Islet precursor cell (in vitro differentiated cells): ENCODE results near the gene MYO9B.
A peak's percentile ranks its signal among the peaks of the same experiment; 100 is the strongest.

Experiments used
- DNase-seq: peaks from one replicate; pipeline ENCODE4 v3.0.0-alpha.2; 2018

MYO9B gene

GRCh38 chr19:17226002-17226933, 150.7 kb downstream of the MYO9B start, which contains the start of gene OCEL1:
OCEL1 (plus strand) TSS chr19:17226226; CDS start chr19:17226248, 22 bp downstream.
- peak; percentile 99 for DNase-seq

- DNase-seq, result no peak
Measured at GRCh38 chr19:17227798-17228367, 152.3 kb downstream of the MYO9B start.

- no peak for DNase-seq
Measured at GRCh38 chr19:17229890-17230289, 154.3 kb downstream of the MYO9B start.

GRCh38 chr19:17232258-17232657, 156.7 kb downstream of the MYO9B start:
- peak; percentile 38 for DNase-seq

GRCh38 chr19:17234911-17235299, 159.3 kb downstream of the MYO9B start:
- peak; percentile 72 for DNase-seq

- DNase-seq, result peak; percentile 82
Measured at GRCh38 chr19:17235300-17235970, 159.9 kb downstream of the MYO9B start.

GRCh38 chr19:17235971-17236777, 160.6 kb downstream of the MYO9B start:
- DNase-seq, result peak; percentile 78

GRCh38 chr19:17236811-17237543, 161.4 kb downstream of the MYO9B start:
- DNase-seq, result no peak

GRCh38 chr19:17237747-17238706, 162.4 kb downstream of the MYO9B start:
- no peak for DNase-seq

GRCh38 chr19:17240062-17240752, 164.6 kb downstream of the MYO9B start:
- no peak for DNase-seq

- DNase-seq, result no peak
Measured at GRCh38 chr19:17240826-17241399, 165.3 kb downstream of the MYO9B start.

GRCh38 chr19:17242431-17243208, 167.0 kb downstream of the MYO9B start:
- no peak for DNase-seq

GRCh38 chr19:17243211-17243829, 167.7 kb downstream of the MYO9B start:
- no peak for DNase-seq

GRCh38 chr19:17243830-17244617, 168.4 kb downstream of the MYO9B start:
- peak; percentile 80 for DNase-seq

- DNase-seq, result no peak
Measured at GRCh38 chr19:17244618-17245534, 169.3 kb downstream of the MYO9B start.

- DNase-seq, result no peak
Measured at GRCh38 chr19:17245535-17245984, 170.0 kb downstream of the MYO9B start, which contains the start of gene NR2F6. NR2F6 (minus strand) TSS chr19:17245919; CDS start chr19:17245220, 699 bp downstream.
